Parathyroid adenoma (tissue), 2 donors: Measurements from ENCODE around the gene RPS26.

Experiments
- H2AFZ ChIP-seq: fragments of 300-600 bp; sonication (generic); one replicate; pipeline ENCODE4 v1.7.0; 2017; ENCODE audit warnings: antibody characterized with exemption, mild to moderate bottlenecking
- H3K27ac ChIP-seq: fragments of 300-600 bp; sonication (generic); one replicate; pipeline ENCODE4 v1.7.0; 2017
- H3K27me3 ChIP-seq: fragments of 300-600 bp; sonication (generic); one replicate; pipeline ENCODE4 v1.7.0; 2017; ENCODE audit warnings: low read length; ENCODE audit not compliant: control insufficient read depth, insufficient read depth
- H3K36me3 ChIP-seq: fragments of 300-600 bp; sonication (generic); one replicate; pipeline ENCODE4 v1.7.0; 2017; ENCODE audit warnings: low read length; ENCODE audit not compliant: control insufficient read depth, insufficient read depth
- H3K4me1 ChIP-seq: fragments of 300-600 bp; sonication (generic); one replicate; pipeline ENCODE4 v1.7.0; 2017; ENCODE audit warnings: control low read depth
- H3K4me2 ChIP-seq: fragments of 300-600 bp; sonication (generic); one replicate; pipeline ENCODE4 v1.7.0; 2017; ENCODE audit warnings: low read length
- H3K4me3 ChIP-seq: fragments of 300-600 bp; sonication (generic); one replicate; pipeline ENCODE4 v1.7.0; 2017; ENCODE audit warnings: low read depth, low read length
- H3K79me2 ChIP-seq: fragments of 300-600 bp; sonication (generic); one replicate; pipeline ENCODE4 v1.7.0; 2017; ENCODE audit warnings: control low read depth
- H3K9ac ChIP-seq: fragments of 300-600 bp; sonication (generic); one replicate; pipeline ENCODE4 v1.7.0; 2017; ENCODE audit warnings: mild to moderate bottlenecking
- H3K9me3 ChIP-seq: fragments of 300-600 bp; sonication (generic); one replicate; pipeline ENCODE4 v1.7.0; 2017; ENCODE audit warnings: low read length; ENCODE audit not compliant: control insufficient read depth
- TF ChIP-seq, protein P1 (sequence below): fragments of 300-600 bp; sonication (generic); IDR thresholded peaks from one replicate; pipeline ENCODE4 v1.7.0; 2017; ENCODE audit warnings: antibody characterized with exemption, mild to moderate bottlenecking
- donor health status: primary hyperparathyroidism.

Gene RPS26

GRCh38 chr12:56021889-56022497 lies 19.7 kb upstream of the RPS26 start:
- Histone ChIP-seq H3K9me3 (no peaks in the 10 kb centered on the region), H3K4me1 (peaks cover 20% of the 10 kb centered on the region), H3K4me2 (peak overlapping the region; percentile 65), H3K27me3 (no peaks in the 10 kb centered on the region), H3K79me2 (peaks cover 17% of the 10 kb centered on the region), H3K27ac (peak overlapping the region; percentile 94), H3K9ac (peak overlapping the region; percentile 3), H3K4me3 (peak overlapping the region; percentile 28), H2AFZ (peak overlapping the region; percentile 63), H3K36me3 (no peaks in the 10 kb centered on the region)
- TF ChIP-seq, protein P1, sequence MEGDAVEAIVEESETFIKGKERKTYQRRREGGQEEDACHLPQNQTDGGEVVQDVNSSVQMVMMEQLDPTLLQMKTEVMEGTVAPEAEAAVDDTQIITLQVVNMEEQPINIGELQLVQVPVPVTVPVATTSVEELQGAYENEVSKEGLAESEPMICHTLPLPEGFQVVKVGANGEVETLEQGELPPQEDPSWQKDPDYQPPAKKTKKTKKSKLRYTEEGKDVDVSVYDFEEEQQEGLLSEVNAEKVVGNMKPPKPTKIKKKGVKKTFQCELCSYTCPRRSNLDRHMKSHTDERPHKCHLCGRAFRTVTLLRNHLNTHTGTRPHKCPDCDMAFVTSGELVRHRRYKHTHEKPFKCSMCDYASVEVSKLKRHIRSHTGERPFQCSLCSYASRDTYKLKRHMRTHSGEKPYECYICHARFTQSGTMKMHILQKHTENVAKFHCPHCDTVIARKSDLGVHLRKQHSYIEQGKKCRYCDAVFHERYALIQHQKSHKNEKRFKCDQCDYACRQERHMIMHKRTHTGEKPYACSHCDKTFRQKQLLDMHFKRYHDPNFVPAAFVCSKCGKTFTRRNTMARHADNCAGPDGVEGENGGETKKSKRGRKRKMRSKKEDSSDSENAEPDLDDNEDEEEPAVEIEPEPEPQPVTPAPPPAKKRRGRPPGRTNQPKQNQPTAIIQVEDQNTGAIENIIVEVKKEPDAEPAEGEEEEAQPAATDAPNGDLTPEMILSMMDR: no peak

DNA sequence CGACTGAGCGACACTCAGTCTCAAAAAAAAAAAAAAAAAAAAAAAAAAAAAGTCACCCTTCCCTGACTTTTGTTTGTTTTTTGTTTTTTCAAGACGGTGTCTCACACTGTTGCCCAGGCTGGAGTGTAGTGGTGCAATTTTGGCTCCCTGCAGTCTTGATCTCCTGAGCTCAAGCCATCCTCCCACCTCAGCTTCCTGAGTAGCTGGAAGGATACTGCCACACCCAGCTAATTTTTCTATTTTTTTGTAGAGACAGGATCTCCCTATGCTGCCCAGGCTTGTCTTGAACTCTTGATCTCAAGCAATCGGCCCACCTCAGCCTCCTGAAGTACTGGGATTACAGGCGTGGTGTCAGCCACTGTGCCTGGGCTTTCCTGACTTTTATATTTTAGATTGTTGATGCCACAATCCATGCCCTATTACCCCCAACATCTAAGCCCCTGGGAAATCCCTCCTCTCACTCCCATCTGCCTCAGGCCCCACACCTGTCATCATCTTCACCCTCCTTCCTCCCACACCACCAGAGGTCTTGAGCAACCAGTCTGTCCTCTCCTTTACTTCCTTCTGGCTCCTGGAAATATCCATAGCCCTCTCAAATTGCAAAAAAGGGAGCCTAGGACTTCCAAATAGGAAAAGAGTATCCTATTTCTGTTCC lies 13.1 kb upstream of the RPS26 start:
- peaks cover 10% of the 10 kb centered on the region for H3K4me1 ChIP-seq
- H3K79me2 ChIP-seq: peaks cover 12% of the 10 kb centered on the region
- peak overlapping the region; percentile 54 for H3K27ac ChIP-seq
- H3K4me2 ChIP-seq: peak overlapping the region; percentile 34
- TF ChIP-seq, protein P1: no peak
- H3K4me3 ChIP-seq: peak overlapping the region; percentile 33
- H3K27me3 ChIP-seq: no peaks in the 10 kb centered on the region
- H3K9ac ChIP-seq: no peak overlapping the region
- no peak overlapping the region for H2AFZ ChIP-seq
- H3K36me3 ChIP-seq: no peaks in the 10 kb centered on the region
- no peaks in the 10 kb centered on the region for H3K9me3 ChIP-seq

- Histone ChIP-seq H3K4me2 (peak overlapping the region; percentile 34), H3K9ac (no peak overlapping the region), H3K4me1 (peaks cover 10% of the 10 kb centered on the region), H3K27me3 (no peaks in the 10 kb centered on the region), H3K36me3 (no peaks in the 10 kb centered on the region), H3K9me3 (no peaks in the 10 kb centered on the region), H3K4me3 (peak overlapping the region; percentile 33), H3K79me2 (peaks cover 11% of the 10 kb centered on the region), H3K27ac (peak overlapping the region; percentile 54), H2AFZ (no peak overlapping the region)
- TF ChIP-seq, protein P1: no peak
These were observed 12.6 kb upstream of the RPS26 start for GRCh38 chr12:56029166-56029519.

DNA sequence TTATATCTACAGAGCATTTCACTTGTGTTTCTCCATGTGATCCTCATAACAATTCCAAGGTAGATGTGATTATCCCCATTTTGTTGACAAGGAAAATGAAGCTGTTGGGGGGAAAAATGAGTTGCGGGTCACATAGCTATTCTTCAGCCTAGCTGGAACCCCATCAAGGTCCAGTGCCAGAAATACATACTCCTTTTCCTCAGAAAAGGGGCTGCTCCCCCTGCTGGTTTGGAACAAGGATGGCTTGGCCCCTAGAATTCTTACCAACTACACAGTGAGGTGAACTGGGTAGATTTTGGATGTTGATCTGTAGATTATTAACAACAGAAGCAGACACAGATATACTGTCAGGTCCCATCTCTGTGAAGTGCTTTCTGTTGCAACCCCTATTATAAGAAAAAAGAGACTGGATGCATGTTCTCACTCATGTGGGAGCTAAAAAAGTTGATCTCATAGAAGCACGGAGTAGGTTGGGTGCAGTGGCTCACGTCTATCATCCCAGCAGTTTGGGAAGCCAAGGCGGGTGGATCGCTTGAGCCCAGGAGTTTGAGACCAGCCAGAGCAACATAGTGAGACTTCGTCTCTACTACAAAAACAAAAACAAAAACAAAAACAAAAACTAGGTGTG lies 11.9 kb upstream of the RPS26 start:
- Histone ChIP-seq H3K4me1 (peaks cover 10% of the 10 kb centered on the region), H3K79me2 (peaks cover 5% of the 10 kb centered on the region), H3K9me3 (no peaks in the 10 kb centered on the region), H3K27ac (peak overlapping the region; percentile 54), H3K36me3 (no peaks in the 10 kb centered on the region), H3K9ac (no peak overlapping the region), H3K4me3 (peak overlapping the region; percentile 33), H3K27me3 (no peaks in the 10 kb centered on the region), H3K4me2 (peak overlapping the region; percentile 34), H2AFZ (no peak overlapping the region)
- TF ChIP-seq, protein P1: peak; percentile 82
